Common myeloid progenitor, CD34-positive (primary cell): Measurements from ENCODE around the gene DEPDC7.

Experiments
- CTCF ChIA-PET: fragments of 350-600 bp; sonication (Branson Sonifier 250); formaldehyde crosslinking; loops from one replicate; lab custom pipeline; 2021; ENCODE audit warnings: antibody characterized with exemption; lab: Charles Lee
- POLR2A ChIA-PET: fragments of 350-600 bp; sonication (Branson Sonifier 250); formaldehyde crosslinking; loops from one replicate; lab custom pipeline; 2021; ENCODE audit warnings: antibody characterized with exemption; lab: Charles Lee
- DNase-seq, 3 donors: peaks; one replicate each; pipeline versions ENCODE4 v3.0.0 to v3.0.0-alpha.2; 2013
- H3K27ac ChIP-seq, 2 experiments: 1 replicate in 1 of 2; 2 replicates in 1 of 2; pipeline ENCODE4 v1.7.0; 2013; ENCODE audit warnings: inconsistent platforms in 2 of 2, low read length in 2 of 2, mild to moderate bottlenecking in 2 of 2, low read depth in 1 of 2, moderate library complexity in 1 of 2; ENCODE audit not compliant: severe bottlenecking in 2 of 2, insufficient read depth in 1 of 2, poor library complexity in 1 of 2
- H3K27me3 ChIP-seq, 5 experiments: replicated peaks in 2 of 5; 1 replicate in 3 of 5; 2 replicates in 2 of 5; pipeline versions ENCODE4 v1.6.1 to v1.7.0; 2013; ENCODE audit warnings: low read length in 4 of 5, mild to moderate bottlenecking in 2 of 5, moderate library complexity in 2 of 5, inconsistent platforms in 1 of 5; ENCODE audit not compliant: insufficient read depth in 5 of 5, control insufficient read depth in 4 of 5
- H3K36me3 ChIP-seq, 4 experiments: 1 replicate in 2 of 4; 2 replicates in 2 of 4; pipeline versions ENCODE4 v1.6.1 to v1.7.0; 2013; ENCODE audit warnings: low read length in 3 of 4, control low read depth in 1 of 4, mild to moderate bottlenecking in 1 of 4; ENCODE audit not compliant: control insufficient read depth in 4 of 4, insufficient read depth in 4 of 4
- H3K4me1 ChIP-seq, 4 experiments: 1 replicate in 3 of 4; 2 replicates in 1 of 4; pipeline versions ENCODE4 v1.6.1 to v1.7.1; 2013; ENCODE audit warnings: low read length in 3 of 4, mild to moderate bottlenecking in 3 of 4, control low read depth in 1 of 4, inconsistent platforms in 1 of 4, moderate library complexity in 1 of 4; ENCODE audit not compliant: control insufficient read depth in 4 of 4, insufficient read depth in 4 of 4; ENCODE audit errors: control extremely low read depth in 1 of 4
- H3K4me3 ChIP-seq, 7 experiments: 1 replicate in 4 of 7; 2 replicates in 3 of 7; pipeline versions ENCODE4 v1.5.1 to v1.7.0; 2013; ENCODE audit warnings: mild to moderate bottlenecking in 7 of 7, low read length in 6 of 7, moderate library complexity in 6 of 7, inconsistent platforms in 2 of 7, low read depth in 2 of 7, control low read depth in 1 of 7; ENCODE audit not compliant: insufficient read depth in 4 of 7, control insufficient read depth in 1 of 7; ENCODE audit errors: extremely low read depth in 1 of 7
- H3K9me3 ChIP-seq, 5 experiments: 1 replicate in 4 of 5; 2 replicates in 1 of 5; pipeline versions ENCODE4 v1.6.1 to v1.7.1; 2013; ENCODE audit warnings: low read length in 4 of 5, mild to moderate bottlenecking in 2 of 5, inconsistent platforms in 1 of 5, low read depth in 1 of 5, moderate library complexity in 1 of 5; ENCODE audit not compliant: control insufficient read depth in 4 of 5, insufficient read depth in 2 of 5; ENCODE audit errors: control extremely low read depth in 1 of 5
- WGBS: methylation state at CpG from one replicate; pipeline ENCODE4 v1.1.5; 2013; ENCODE audit not compliant: insufficient coverage; 5-methylcytosine and 5-hydroxymethylcytosine counted together

DEPDC7 gene

GRCh38 chr11:33064033-33064825 is 48.6 kb downstream of the DEPDC7 start:
- Histone ChIP-seq H3K9me3 (no peaks in the 10 kb centered on the region), H3K4me1 (peaks cover 5 to 35% (median 29%) of the 10 kb centered on the region in 4 experiments), H3K27me3 (no peaks in the 10 kb centered on the region), H3K4me3 (peak overlapping the region in 2 of 7 experiments; percentile 2 to 10), H3K36me3 (peaks cover 16 to 59% (median 46%) of the 10 kb centered on the region in 4 experiments), H3K27ac (peak overlapping the region in 1 of 2 experiments; percentile 27)
- peak in 2 of 3 donors; percentile 43 to 53 for DNase-seq
- ChIA-PET POLR2A (interaction anchor here (0.5 to 0.6 kb wide), 4 partner anchors 63 to 987 kb away, joined by 3 read pairs; partner anchors contain the start of gene CAPRIN1), CTCF (interaction anchor here (0.8 to 11.0 kb wide), 19 partner anchors 9 to 255 kb away, joined by 3 to 145 read pairs (median 4); partner anchors contain the start of genes DEPDC7 and TCP11L1)
- 59% methylated on average over 10 of the region's 11 CpGs for WGBS

DNA sequence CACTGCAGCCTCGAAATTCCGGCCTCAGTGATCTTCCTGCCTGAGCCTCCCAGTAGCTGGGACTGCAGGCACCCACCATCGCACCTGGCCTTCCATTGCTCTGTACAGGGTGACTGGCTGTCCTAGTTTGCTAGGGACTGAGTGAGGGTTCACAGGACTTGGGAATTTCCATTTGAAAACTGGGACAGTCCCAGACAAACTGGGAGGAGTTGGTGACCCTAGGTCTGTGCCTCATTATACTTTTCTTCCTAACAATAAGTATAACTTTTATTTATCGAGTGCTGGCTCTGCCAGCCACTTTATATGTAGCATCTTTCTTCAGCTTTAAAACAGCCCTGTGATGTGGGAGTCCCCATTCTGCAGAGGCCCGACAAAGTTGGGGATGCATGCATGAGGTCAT is 49.2 kb downstream of the DEPDC7 start:
- Histone ChIP-seq H3K27ac (no peak overlapping the region), H3K9me3 (no peaks in the 10 kb centered on the region), H3K27me3 (no peaks in the 10 kb centered on the region), H3K36me3 (peaks cover 16 to 58% (median 42%) of the 10 kb centered on the region in 4 experiments), H3K4me1 (peaks cover 5 to 34% (median 29%) of the 10 kb centered on the region in 4 experiments), H3K4me3 (no peak overlapping the region)
- POLR2A ChIA-PET: interaction anchor here (0.6 kb wide), 1 partner anchor 186 kb away, joined by 3 read pairs; no protein-coding TSS in a partner anchor
- CTCF ChIA-PET: interaction anchor here (0.6 to 11.0 kb wide), 22 partner anchors 8 to 255 kb away, joined by 3 to 145 read pairs (median 4); partner anchors contain the start of genes DEPDC7 and TCP11L1
- no peak for DNase-seq
- 98% methylated on average over 4 of the region's 5 CpGs for WGBS

DNA sequence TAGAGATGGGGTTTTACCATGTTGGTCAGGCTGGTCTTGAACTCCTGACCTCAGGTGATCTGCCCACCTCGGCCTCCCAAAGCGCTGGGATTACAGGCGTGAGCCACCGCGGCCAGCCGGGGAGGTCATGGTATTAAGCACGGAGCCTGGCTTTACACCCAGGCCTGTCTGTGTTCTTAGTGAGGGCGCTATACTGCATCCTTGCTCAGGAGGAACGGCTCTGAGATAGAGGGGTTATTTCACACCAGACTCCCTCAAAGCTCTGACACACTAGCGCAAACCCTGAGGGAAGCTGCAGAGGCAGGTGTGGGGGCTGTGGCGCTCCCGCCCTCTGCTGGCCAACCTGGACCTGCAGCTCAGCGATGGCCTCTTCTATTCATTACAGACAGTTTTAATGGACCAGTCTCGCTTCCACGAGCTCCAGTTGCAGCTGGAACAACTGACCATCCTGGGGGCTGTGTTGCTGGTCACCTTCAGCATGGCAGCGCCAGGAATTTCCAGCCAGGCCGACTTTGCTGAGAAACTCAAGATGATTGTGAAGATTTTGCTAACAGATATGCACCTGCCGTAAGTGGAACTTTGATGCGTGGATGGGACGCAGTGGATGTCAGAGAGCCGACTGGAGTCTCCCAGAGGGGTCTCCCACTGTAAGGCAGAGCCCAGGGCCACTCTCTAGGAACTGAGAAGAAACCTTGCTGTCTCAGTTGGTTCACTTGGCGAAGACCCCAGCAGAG is 49.9 kb downstream of the DEPDC7 start:
- 74% methylated on average over 16 of the region's 22 CpGs for WGBS
- H3K4me3 ChIP-seq: no peak overlapping the region
- peaks cover 11 to 56% (median 36%) of the 10 kb centered on the region in 4 experiments for H3K36me3 ChIP-seq
- POLR2A ChIA-PET: no interaction called here
- peak; percentile 65 to 86 (median 83) for DNase-seq
- H3K27me3 ChIP-seq: no peaks in the 10 kb centered on the region
- CTCF ChIA-PET: interaction anchor here (0.6 to 11.0 kb wide), 26 partner anchors 11 to 256 kb away, joined by 3 to 145 read pairs (median 4); partner anchors contain the start of genes DEPDC7 and TCP11L1
- no peaks in the 10 kb centered on the region for H3K9me3 ChIP-seq
- peaks cover 5 to 30% (median 28%) of the 10 kb centered on the region in 4 experiments for H3K4me1 ChIP-seq
- H3K27ac ChIP-seq: peak overlapping the region in 1 of 2 experiments; percentile 3

DNA sequence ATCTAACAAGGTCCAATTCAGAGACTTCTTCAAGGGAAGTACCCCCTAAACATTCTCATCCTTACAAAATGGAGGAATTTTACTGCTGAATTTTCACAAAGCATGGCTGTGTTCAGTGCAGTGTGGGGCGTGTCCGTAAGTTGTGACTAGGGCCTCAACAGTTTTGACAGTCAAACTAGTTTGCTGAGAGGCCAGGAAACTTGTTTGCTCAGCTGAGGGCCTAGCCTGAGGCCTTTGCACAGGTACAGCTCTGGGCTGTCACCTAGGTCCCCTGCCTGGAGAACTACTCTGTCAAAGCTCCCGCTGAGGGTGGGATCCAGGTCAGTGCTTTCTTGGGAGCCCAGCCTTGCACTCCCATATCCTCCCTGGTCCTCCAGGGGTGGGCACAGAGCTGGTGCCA is 51.6 kb downstream of the DEPDC7 start:
- no peaks in the 10 kb centered on the region for H3K27me3 ChIP-seq
- ChIA-PET CTCF (interaction anchor here (1.4 to 11.0 kb wide), 5 partner anchors 12 to 110 kb away, joined by 5 to 145 read pairs (median 36); partner anchors contain the start of gene DEPDC7), POLR2A (no interaction called here)
- H3K9me3 ChIP-seq: no peaks in the 10 kb centered on the region
- H3K4me1 ChIP-seq: peaks cover 5 to 29% (median 27%) of the 10 kb centered on the region in 4 experiments
- WGBS: 97% methylated on average over 3 of the region's 3 CpGs
- H3K27ac ChIP-seq: no peak overlapping the region
- H3K36me3 ChIP-seq: peaks cover 11 to 62% (median 35%) of the 10 kb centered on the region in 4 experiments
- H3K4me3 ChIP-seq: no peak overlapping the region
- no peak for DNase-seq

DNA sequence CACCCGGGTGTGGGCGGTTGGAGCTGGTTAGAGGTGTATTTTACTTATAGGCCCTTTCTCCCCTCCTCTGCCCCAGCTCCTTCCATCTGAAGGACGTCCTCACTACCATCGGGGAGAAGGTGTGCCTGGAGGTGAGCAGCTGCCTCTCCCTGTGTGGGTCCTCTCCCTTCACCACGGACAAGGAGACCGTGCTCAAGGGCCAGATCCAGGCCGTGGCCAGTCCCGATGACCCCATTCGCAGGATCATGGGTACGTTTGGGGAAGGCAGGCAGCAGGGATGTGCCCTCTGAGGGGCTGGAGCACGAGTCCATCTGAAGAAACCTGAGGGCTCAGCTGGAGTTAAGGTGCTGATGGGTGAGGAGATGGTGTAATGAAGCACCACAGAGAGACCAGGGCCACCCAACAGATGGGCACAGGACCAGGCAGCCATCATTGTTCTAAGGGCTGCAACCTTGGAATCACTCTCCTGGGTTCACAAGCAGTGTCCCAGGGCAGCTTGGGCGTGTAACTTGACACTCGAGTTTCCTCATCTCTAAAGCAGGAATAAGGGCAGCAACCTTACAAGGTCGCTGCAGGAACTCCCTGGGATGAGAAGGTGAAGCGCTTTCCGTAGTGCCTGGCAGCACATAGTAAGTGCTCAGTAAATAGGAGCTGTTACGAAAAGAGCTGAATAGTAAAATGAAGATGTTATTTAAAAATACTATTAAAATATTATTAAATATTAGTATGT is 53.1 kb downstream of the DEPDC7 start:
- no peak overlapping the region for H3K4me3 ChIP-seq
- H3K27ac ChIP-seq: no peak overlapping the region
- H3K9me3 ChIP-seq: no peaks in the 10 kb centered on the region
- H3K36me3 ChIP-seq: peaks cover 17 to 75% (median 47%) of the 10 kb centered on the region in 4 experiments
- H3K27me3 ChIP-seq: no peaks in the 10 kb centered on the region
- DNase-seq: no peak
- WGBS: 99% methylated on average over 13 of the region's 17 CpGs
- CTCF ChIA-PET: interaction anchor here (0.7 to 11.0 kb wide), 10 partner anchors 11 to 260 kb away, joined by 3 to 145 read pairs (median 3); no protein-coding TSS in a partner anchor
- H3K4me1 ChIP-seq: peaks cover 5 to 14% (median 12%) of the 10 kb centered on the region in 4 experiments
- POLR2A ChIA-PET: no interaction called here

- no peaks in the 10 kb centered on the region for H3K27me3 ChIP-seq
- no peak overlapping the region for H3K27ac ChIP-seq
- H3K4me3 ChIP-seq: no peak overlapping the region
- H3K9me3 ChIP-seq: no peaks in the 10 kb centered on the region
- ChIA-PET CTCF (interaction anchor here (0.7 to 1.3 kb wide), 2 partner anchors 9 to 11 kb away, joined by 3 to 4 read pairs; no protein-coding TSS in a partner anchor), POLR2A (no interaction called here)
- peaks cover 18 to 87% (median 56%) of the 10 kb centered on the region in 4 experiments for H3K36me3 ChIP-seq
- H3K4me1 ChIP-seq: no peaks in the 10 kb centered on the region
- WGBS: 100% methylated on average over 7 of the region's 8 CpGs
- DNase-seq: no peak
Observed at GRCh38 chr11:33072465-33072864, 56.8 kb downstream of the DEPDC7 start.
